Measurements from ENCODE around the gene SPAG17.

SPAG17 gene

DNA sequence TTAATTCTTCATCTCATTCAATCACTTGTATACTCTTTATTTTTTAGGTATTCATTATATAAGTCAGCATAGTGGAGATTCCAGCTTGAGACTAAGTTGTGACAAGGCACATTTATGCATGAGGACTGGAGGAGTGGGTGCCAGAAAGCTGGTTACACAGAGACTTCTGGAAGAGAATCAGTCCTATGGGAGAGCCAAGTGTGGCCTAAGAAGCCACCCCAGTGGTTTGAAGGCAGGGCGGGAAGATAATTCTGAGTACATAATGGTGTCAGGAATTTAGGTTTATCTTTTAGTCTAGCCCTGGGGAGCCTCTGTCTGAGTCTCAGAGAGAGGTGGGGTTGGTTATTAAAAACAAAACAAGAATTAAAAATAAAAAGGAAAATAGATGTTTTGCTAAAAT, 83.0 kb downstream of the SPAG17 start:
- Histone ChIP-seq H3K4me3 (ENCODE audit: low read depth, low read length) (no peak overlapping the region), H3K4me1 (ENCODE audit: control insufficient read depth, insufficient read depth, low read length) (no peaks in the 10 kb centered on the region; the same call in 1 of the 2 replicates), H3K9me3 (ENCODE audit: control insufficient read depth, insufficient read depth, low read depth, low read length) (no peaks in the 10 kb centered on the region), H3K27ac (ENCODE audit: extremely low read depth, low read depth, low read length) (no peak overlapping the region), H3K36me3 (ENCODE audit: control insufficient read depth in 2 of 2, insufficient read depth in 1 of 2, low read length in 2 of 2) (no peaks in the 10 kb centered on the region)
- TF ChIP-seq ZNF169 (tag by site-specific recombination; IDR thresholded peaks at IDR 0.05): no peak
- no peak for TF ChIP-seq ZNF76 (tag by site-specific recombination; IDR thresholded peaks at IDR 0.05; ENCODE audit: borderline replicate concordance, low read depth)
- no peak for TF ChIP-seq ZNF549 (tag by site-specific recombination; IDR thresholded peaks at IDR 0.05)
- no peak for TF ChIP-seq ZNF639 (tag by site-specific recombination; IDR thresholded peaks at IDR 0.05)
- no peak for TF ChIP-seq MEIS1 (CRISPR knock-in tag; IDR thresholded peaks at IDR 0.05; ENCODE audit: borderline replicate concordance)
- no peak for TF ChIP-seq BCL11B (tag by site-specific recombination; IDR thresholded peaks at IDR 0.05; ENCODE audit: low read depth)
- ChIA-PET POLR2A (no interaction called here), CTCF (interaction anchor here (0.6 to 1.4 kb wide), 2 partner anchors 11 kb away, joined by 3 to 4 read pairs; no protein-coding TSS in a partner anchor)

DNA sequence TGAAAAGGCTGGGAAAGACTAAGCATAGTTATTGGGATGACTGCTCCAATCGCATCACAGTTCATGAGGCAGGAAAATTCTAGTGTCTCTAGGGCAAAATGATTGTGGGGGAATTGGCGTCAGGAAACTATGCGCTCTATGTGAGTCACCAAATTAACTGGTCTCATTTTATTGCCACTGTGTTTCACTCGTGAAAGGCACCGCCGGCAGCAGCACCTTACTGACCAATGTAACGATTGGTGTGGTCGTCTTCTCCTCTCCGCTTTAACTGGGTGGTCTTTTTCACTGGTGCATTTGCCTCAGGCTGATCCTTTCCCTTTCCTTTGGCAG, 83.5 kb downstream of the SPAG17 start:
- POLR2A ChIA-PET: no interaction called here
- Histone ChIP-seq H3K4me3 (ENCODE audit: low read depth, low read length) (no peak overlapping the region), H3K27ac (ENCODE audit: extremely low read depth, low read depth, low read length) (no peak overlapping the region), H3K36me3 (ENCODE audit: control insufficient read depth in 2 of 2, insufficient read depth in 1 of 2, low read length in 2 of 2) (no peaks in the 10 kb centered on the region), H3K9me3 (ENCODE audit: control insufficient read depth, insufficient read depth, low read depth, low read length) (no peaks in the 10 kb centered on the region), H3K4me1 (ENCODE audit: control insufficient read depth, insufficient read depth, low read length) (no peaks in the 10 kb centered on the region; the same call in 1 of the 2 replicates)
- TF ChIP-seq, protein P1, sequence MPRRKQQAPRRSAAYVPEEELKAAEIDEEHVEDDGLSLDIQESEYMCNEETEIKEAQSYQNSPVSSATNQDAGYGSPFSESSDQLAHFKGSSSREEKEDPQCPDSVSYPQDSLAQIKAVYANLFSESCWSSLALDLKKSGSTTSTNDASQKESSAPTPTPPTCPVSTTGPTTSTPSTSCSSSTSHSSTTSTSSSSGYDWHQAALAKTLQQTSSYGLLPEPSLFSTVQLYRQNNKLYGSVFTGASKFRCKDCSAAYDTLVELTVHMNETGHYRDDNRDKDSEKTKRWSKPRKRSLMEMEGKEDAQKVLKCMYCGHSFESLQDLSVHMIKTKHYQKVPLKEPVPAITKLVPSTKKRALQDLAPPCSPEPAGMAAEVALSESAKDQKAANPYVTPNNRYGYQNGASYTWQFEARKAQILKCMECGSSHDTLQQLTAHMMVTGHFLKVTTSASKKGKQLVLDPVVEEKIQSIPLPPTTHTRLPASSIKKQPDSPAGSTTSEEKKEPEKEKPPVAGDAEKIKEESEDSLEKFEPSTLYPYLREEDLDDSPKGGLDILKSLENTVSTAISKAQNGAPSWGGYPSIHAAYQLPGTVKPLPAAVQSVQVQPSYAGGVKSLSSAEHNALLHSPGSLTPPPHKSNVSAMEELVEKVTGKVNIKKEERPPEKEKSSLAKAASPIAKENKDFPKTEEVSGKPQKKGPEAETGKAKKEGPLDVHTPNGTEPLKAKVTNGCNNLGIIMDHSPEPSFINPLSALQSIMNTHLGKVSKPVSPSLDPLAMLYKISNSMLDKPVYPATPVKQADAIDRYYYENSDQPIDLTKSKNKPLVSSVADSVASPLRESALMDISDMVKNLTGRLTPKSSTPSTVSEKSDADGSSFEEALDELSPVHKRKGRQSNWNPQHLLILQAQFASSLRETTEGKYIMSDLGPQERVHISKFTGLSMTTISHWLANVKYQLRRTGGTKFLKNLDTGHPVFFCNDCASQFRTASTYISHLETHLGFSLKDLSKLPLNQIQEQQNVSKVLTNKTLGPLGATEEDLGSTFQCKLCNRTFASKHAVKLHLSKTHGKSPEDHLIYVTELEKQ (tag by site-specific recombination; IDR thresholded peaks at IDR 0.05; ENCODE audit: borderline replicate concordance): no peak; the same call in 1 of the 2 replicates
- TF ChIP-seq ZNF777 (tag by site-specific recombination; IDR thresholded peaks at IDR 0.05; ENCODE audit: borderline replicate concordance): no peak
- no peak for TF ChIP-seq ZNF555 (tag by site-specific recombination; conservative IDR thresholded peaks at IDR 0.05)
- no peak for TF ChIP-seq ZNF658 (tag by site-specific recombination; IDR thresholded peaks at IDR 0.05)
- TF ChIP-seq ZFP69B (tag by site-specific recombination; IDR thresholded peaks at IDR 0.05): no peak
- TF ChIP-seq ZNF132 (tag by site-specific recombination; IDR thresholded peaks at IDR 0.05; ENCODE audit: borderline replicate concordance): no peak
- TF ChIP-seq, protein P2, sequence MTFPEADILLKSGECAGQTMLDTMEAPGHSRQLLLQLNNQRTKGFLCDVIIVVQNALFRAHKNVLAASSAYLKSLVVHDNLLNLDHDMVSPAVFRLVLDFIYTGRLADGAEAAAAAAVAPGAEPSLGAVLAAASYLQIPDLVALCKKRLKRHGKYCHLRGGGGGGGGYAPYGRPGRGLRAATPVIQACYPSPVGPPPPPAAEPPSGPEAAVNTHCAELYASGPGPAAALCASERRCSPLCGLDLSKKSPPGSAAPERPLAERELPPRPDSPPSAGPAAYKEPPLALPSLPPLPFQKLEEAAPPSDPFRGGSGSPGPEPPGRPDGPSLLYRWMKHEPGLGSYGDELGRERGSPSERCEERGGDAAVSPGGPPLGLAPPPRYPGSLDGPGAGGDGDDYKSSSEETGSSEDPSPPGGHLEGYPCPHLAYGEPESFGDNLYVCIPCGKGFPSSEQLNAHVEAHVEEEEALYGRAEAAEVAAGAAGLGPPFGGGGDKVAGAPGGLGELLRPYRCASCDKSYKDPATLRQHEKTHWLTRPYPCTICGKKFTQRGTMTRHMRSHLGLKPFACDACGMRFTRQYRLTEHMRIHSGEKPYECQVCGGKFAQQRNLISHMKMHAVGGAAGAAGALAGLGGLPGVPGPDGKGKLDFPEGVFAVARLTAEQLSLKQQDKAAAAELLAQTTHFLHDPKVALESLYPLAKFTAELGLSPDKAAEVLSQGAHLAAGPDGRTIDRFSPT (tag by site-specific recombination; IDR thresholded peaks at IDR 0.05): 0 out of 2 replicates have a peak, but pooled peaks have one; percentile 44
- 0 out of 2 replicates have a peak, but pooled peaks have one; percentile 28 for TF ChIP-seq ZEB2 (tag by site-specific recombination; IDR thresholded peaks at IDR 0.05)
- TF ChIP-seq ZNF600 (tag by site-specific recombination; IDR thresholded peaks at IDR 0.05): peak; percentile 18; the same call in 1 of the 2 replicates
- no peak for TF ChIP-seq ZSCAN4 (tag by site-specific recombination; IDR thresholded peaks at IDR 0.05)
- no peak for TF ChIP-seq ZNF623 (tag by site-specific recombination; IDR thresholded peaks at IDR 0.05)
- TF ChIP-seq FEZF1 (tag by site-specific recombination; IDR thresholded peaks at IDR 0.05): peak; percentile 89
- TF ChIP-seq PRDM1 (tag by site-specific recombination; IDR thresholded peaks at IDR 0.05): peak; percentile 83
- no peak for TF ChIP-seq ZNF791 (tag by site-specific recombination; IDR thresholded peaks at IDR 0.05)
- TF ChIP-seq ZBTB8A (tag by site-specific recombination; IDR thresholded peaks at IDR 0.05): no peak
- no peak for TF ChIP-seq ZNF626 (tag by site-specific recombination; IDR thresholded peaks at IDR 0.05)
- CTCF ChIA-PET: interaction anchor here (0.6 to 1.4 kb wide), 2 partner anchors 11 kb away, joined by 3 to 4 read pairs; no protein-coding TSS in a partner anchor
